Skeletal muscle cell (primary cell): ENCODE measurements around the gene S100A1.
"Not testable (repeated sequence)": the region's sequence is repeated elsewhere in the genome, so short reads cannot be mapped to it uniquely, and the experiment has no call there.

Experiments used
- DNase-seq: peaks from one replicate; pipeline ENCODE4 v3.0.0-alpha.2; 2010; ENCODE audit warnings: low read depth
- H3K4me3 ChIP-seq: 2 replicates; pipeline ENCODE4 v1.5.1; 2011; ENCODE audit warnings: low read depth, mild to moderate bottlenecking, control low read depth, low read length, moderate library complexity

Gene S100A1

GRCh38 chr1:153627715-153628626, at the start of gene S100A1:
TSS of gene S100A1 (plus strand) at chr1:153628434. CDS start at chr1:153630522, 2,088 bp downstream.
- DNase-seq: no peak
- H3K4me3 ChIP-seq: peak within 1 kb of the TSS; percentile 70

GRCh38 chr1:153578490-153578889, 49.7 kb upstream of the S100A1 start:
- H3K4me3 ChIP-seq: no peak overlapping the region
- DNase-seq: no peak

- no peak for DNase-seq
- H3K4me3 ChIP-seq: no peak overlapping the region
These were observed 49.3 kb upstream of the S100A1 start for GRCh38 chr1:153578936-153579335.

GRCh38 chr1:153582836-153583235, 45.4 kb upstream of the S100A1 start:
- not testable (repeated sequence) for DNase-seq, H3K4me3 ChIP-seq

GRCh38 chr1:153583514-153583913, 44.7 kb upstream of the S100A1 start:
- H3K4me3 ChIP-seq, DNase-seq: not testable (repeated sequence)

- no peak overlapping the region for H3K4me3 ChIP-seq
- no peak for DNase-seq
These were observed 44.3 kb upstream of the S100A1 start for GRCh38 chr1:153583976-153584375.

- no peak for DNase-seq
These were observed 43.2 kb upstream of the S100A1 start for GRCh38 chr1:153585006-153585405.

GRCh38 chr1:153586347-153586746, 41.9 kb upstream of the S100A1 start:
- DNase-seq: no peak
- H3K4me3 ChIP-seq: no peak overlapping the region

More at GRCh38 chr1:153585006-153585405, 43.2 kb upstream of the S100A1 start:
- H3K4me3 ChIP-seq: no peak overlapping the region

GRCh38 chr1:153587314-153587713, 40.9 kb upstream of the S100A1 start:
- no peak for DNase-seq

GRCh38 chr1:153588033-153588432, 40.2 kb upstream of the S100A1 start:
- DNase-seq: not testable (repeated sequence)

More at GRCh38 chr1:153587314-153587713, 40.9 kb upstream of the S100A1 start:
- no peak overlapping the region for H3K4me3 ChIP-seq

GRCh38 chr1:153588482-153588881, 39.8 kb upstream of the S100A1 start:
- H3K4me3 ChIP-seq: no peak overlapping the region
- DNase-seq: no peak

More at GRCh38 chr1:153588033-153588432, 40.2 kb upstream of the S100A1 start:
- not testable (repeated sequence) for H3K4me3 ChIP-seq

- no peak overlapping the region for H3K4me3 ChIP-seq
- no peak for DNase-seq
These were observed 35.5 kb upstream of the S100A1 start for GRCh38 chr1:153592748-153593147.

GRCh38 chr1:153597206-153597605, 31.0 kb upstream of the S100A1 start:
- no peak for DNase-seq
- H3K4me3 ChIP-seq: no peak overlapping the region

- no peak overlapping the region for H3K4me3 ChIP-seq
- peak; percentile 56 for DNase-seq
These were observed 29.7 kb upstream of the S100A1 start for GRCh38 chr1:153598309-153599172.

GRCh38 chr1:153599847-153600246, 28.4 kb upstream of the S100A1 start:
- no peak overlapping the region for H3K4me3 ChIP-seq
- DNase-seq: no peak

GRCh38 chr1:153602749-153603148, 25.5 kb upstream of the S100A1 start:
- no peak for DNase-seq

GRCh38 chr1:153606194-153606593, 22.0 kb upstream of the S100A1 start:
- no peak overlapping the region for H3K4me3 ChIP-seq
- DNase-seq: no peak

More at GRCh38 chr1:153602749-153603148, 25.5 kb upstream of the S100A1 start:
- no peak overlapping the region for H3K4me3 ChIP-seq

GRCh38 chr1:153607381-153607780, 20.9 kb upstream of the S100A1 start:
- no peak for DNase-seq
- H3K4me3 ChIP-seq: no peak overlapping the region

GRCh38 chr1:153608089-153608682, 20.0 kb upstream of the S100A1 start:
- H3K4me3 ChIP-seq: peak overlapping the region; percentile 38
- DNase-seq: no peak
